ENCODE data around the gene GTF3A. TPM values are rescaled to one million over a fixed set of nuclear protein-coding genes. Genes with fewer than 3 reads are reported as not detected.

The GTF3A gene
- total and polyA plus RNA-seq, 2 experiments from 2014 or later = 109 to 190 TPM

DNA sequence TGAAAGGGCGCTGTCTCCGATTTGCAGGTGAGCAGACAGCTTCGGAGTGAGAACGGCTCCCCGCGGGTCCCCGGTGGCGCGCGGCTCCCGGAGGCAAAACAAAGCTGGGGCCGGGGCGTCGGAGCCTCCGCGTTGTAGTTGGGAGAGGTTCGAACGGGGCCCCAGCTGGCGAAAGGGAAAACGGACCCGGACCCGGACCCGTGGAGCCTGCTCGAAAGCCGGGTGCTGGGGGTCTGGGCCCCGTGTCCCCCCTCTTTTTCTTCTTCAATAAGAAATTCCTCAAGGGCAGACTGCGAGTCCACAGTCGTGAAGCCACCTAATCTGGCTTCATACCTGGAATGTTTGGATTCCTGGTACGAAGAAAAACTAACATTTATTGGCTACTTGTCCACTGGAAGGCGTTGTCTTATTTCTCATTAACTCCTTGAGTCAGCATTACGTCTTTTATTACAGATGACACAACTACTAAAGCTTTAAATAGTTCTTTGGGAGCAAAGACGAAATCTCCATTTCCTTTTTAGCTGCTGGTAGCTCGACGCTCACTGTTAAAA is 26.6 kb downstream of the GTF3A start:
- H3K9me3 Mint-ChIP-seq = no peaks in the 10 kb centered on the region
- H3K4me3 Mint-ChIP-seq = peak overlapping the region; percentile 87
- Histone ChIP-seq H3F3A (replicated peaks; ENCODE audit: low read depth) (peaks cover 8% of the 10 kb centered on the region), H3K9me2 (ENCODE audit: insufficient read depth) (no peaks in the 10 kb centered on the region), H3K4me2 (peak overlapping the region; percentile 79), H4K20me1 (replicated peaks; ENCODE audit: insufficient read depth) (no peaks in the 10 kb centered on the region), H3K27ac (ENCODE audit: low read depth) (peak overlapping the region; percentile 96), H3K4me3 (peak overlapping the region; percentile 64), H3K27me3 (ENCODE audit: insufficient read depth) (no peaks in the 10 kb centered on the region), H2AFZ (peak overlapping the region; percentile 28; the same call in 1 of the 2 replicates), H3K79me2 (replicated peaks; ENCODE audit: insufficient read depth) (peaks cover 32% of the 10 kb centered on the region), H3K36me3 (ENCODE audit: insufficient read depth) (no peaks in the 10 kb centered on the region), H3K4me1 (ENCODE audit: insufficient read depth) (peaks cover 15% of the 10 kb centered on the region)
- H3K4me1 Mint-ChIP-seq = peaks cover 28% of the 10 kb centered on the region
- ATAC-seq = peak; percentile 39
- peaks cover 8% of the 10 kb centered on the region for H3K27me3 Mint-ChIP-seq (ENCODE audit: insufficient read depth, low read depth, poor library complexity)
- TF ChIP-seq, protein P1, sequence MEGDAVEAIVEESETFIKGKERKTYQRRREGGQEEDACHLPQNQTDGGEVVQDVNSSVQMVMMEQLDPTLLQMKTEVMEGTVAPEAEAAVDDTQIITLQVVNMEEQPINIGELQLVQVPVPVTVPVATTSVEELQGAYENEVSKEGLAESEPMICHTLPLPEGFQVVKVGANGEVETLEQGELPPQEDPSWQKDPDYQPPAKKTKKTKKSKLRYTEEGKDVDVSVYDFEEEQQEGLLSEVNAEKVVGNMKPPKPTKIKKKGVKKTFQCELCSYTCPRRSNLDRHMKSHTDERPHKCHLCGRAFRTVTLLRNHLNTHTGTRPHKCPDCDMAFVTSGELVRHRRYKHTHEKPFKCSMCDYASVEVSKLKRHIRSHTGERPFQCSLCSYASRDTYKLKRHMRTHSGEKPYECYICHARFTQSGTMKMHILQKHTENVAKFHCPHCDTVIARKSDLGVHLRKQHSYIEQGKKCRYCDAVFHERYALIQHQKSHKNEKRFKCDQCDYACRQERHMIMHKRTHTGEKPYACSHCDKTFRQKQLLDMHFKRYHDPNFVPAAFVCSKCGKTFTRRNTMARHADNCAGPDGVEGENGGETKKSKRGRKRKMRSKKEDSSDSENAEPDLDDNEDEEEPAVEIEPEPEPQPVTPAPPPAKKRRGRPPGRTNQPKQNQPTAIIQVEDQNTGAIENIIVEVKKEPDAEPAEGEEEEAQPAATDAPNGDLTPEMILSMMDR (conservative IDR thresholded peaks at IDR 0.05; ENCODE audit: low read depth in 2 of 2) = no peak
- TF ChIP-seq, protein P2, sequence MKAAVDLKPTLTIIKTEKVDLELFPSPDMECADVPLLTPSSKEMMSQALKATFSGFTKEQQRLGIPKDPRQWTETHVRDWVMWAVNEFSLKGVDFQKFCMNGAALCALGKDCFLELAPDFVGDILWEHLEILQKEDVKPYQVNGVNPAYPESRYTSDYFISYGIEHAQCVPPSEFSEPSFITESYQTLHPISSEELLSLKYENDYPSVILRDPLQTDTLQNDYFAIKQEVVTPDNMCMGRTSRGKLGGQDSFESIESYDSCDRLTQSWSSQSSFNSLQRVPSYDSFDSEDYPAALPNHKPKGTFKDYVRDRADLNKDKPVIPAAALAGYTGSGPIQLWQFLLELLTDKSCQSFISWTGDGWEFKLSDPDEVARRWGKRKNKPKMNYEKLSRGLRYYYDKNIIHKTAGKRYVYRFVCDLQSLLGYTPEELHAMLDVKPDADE (IDR thresholded peaks at IDR 0.05) = no peak
- no peak for TF ChIP-seq ZNF114 (CRISPR knock-in tag; IDR thresholded peaks at IDR 0.05)
- TF ChIP-seq, protein P3, sequence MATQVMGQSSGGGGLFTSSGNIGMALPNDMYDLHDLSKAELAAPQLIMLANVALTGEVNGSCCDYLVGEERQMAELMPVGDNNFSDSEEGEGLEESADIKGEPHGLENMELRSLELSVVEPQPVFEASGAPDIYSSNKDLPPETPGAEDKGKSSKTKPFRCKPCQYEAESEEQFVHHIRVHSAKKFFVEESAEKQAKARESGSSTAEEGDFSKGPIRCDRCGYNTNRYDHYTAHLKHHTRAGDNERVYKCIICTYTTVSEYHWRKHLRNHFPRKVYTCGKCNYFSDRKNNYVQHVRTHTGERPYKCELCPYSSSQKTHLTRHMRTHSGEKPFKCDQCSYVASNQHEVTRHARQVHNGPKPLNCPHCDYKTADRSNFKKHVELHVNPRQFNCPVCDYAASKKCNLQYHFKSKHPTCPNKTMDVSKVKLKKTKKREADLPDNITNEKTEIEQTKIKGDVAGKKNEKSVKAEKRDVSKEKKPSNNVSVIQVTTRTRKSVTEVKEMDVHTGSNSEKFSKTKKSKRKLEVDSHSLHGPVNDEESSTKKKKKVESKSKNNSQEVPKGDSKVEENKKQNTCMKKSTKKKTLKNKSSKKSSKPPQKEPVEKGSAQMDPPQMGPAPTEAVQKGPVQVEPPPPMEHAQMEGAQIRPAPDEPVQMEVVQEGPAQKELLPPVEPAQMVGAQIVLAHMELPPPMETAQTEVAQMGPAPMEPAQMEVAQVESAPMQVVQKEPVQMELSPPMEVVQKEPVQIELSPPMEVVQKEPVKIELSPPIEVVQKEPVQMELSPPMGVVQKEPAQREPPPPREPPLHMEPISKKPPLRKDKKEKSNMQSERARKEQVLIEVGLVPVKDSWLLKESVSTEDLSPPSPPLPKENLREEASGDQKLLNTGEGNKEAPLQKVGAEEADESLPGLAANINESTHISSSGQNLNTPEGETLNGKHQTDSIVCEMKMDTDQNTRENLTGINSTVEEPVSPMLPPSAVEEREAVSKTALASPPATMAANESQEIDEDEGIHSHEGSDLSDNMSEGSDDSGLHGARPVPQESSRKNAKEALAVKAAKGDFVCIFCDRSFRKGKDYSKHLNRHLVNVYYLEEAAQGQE (IDR thresholded peaks at IDR 0.05; ENCODE audit: unreplicated experiment) = no peak
- no peak for TF ChIP-seq NANOG (IDR thresholded peaks at IDR 0.05; ENCODE audit: borderline replicate concordance)
- TF ChIP-seq POLR2AphosphoS5 (IDR thresholded peaks at IDR 0.05; ENCODE audit: low read depth) = no peak
- TF ChIP-seq ZNF331 (CRISPR knock-in tag; IDR thresholded peaks at IDR 0.05; ENCODE audit: low read depth) = no peak
- TF ChIP-seq STAT1 (IDR thresholded peaks at IDR 0.05; ENCODE audit: unreplicated experiment) = no peak
- TF ChIP-seq, protein P4, sequence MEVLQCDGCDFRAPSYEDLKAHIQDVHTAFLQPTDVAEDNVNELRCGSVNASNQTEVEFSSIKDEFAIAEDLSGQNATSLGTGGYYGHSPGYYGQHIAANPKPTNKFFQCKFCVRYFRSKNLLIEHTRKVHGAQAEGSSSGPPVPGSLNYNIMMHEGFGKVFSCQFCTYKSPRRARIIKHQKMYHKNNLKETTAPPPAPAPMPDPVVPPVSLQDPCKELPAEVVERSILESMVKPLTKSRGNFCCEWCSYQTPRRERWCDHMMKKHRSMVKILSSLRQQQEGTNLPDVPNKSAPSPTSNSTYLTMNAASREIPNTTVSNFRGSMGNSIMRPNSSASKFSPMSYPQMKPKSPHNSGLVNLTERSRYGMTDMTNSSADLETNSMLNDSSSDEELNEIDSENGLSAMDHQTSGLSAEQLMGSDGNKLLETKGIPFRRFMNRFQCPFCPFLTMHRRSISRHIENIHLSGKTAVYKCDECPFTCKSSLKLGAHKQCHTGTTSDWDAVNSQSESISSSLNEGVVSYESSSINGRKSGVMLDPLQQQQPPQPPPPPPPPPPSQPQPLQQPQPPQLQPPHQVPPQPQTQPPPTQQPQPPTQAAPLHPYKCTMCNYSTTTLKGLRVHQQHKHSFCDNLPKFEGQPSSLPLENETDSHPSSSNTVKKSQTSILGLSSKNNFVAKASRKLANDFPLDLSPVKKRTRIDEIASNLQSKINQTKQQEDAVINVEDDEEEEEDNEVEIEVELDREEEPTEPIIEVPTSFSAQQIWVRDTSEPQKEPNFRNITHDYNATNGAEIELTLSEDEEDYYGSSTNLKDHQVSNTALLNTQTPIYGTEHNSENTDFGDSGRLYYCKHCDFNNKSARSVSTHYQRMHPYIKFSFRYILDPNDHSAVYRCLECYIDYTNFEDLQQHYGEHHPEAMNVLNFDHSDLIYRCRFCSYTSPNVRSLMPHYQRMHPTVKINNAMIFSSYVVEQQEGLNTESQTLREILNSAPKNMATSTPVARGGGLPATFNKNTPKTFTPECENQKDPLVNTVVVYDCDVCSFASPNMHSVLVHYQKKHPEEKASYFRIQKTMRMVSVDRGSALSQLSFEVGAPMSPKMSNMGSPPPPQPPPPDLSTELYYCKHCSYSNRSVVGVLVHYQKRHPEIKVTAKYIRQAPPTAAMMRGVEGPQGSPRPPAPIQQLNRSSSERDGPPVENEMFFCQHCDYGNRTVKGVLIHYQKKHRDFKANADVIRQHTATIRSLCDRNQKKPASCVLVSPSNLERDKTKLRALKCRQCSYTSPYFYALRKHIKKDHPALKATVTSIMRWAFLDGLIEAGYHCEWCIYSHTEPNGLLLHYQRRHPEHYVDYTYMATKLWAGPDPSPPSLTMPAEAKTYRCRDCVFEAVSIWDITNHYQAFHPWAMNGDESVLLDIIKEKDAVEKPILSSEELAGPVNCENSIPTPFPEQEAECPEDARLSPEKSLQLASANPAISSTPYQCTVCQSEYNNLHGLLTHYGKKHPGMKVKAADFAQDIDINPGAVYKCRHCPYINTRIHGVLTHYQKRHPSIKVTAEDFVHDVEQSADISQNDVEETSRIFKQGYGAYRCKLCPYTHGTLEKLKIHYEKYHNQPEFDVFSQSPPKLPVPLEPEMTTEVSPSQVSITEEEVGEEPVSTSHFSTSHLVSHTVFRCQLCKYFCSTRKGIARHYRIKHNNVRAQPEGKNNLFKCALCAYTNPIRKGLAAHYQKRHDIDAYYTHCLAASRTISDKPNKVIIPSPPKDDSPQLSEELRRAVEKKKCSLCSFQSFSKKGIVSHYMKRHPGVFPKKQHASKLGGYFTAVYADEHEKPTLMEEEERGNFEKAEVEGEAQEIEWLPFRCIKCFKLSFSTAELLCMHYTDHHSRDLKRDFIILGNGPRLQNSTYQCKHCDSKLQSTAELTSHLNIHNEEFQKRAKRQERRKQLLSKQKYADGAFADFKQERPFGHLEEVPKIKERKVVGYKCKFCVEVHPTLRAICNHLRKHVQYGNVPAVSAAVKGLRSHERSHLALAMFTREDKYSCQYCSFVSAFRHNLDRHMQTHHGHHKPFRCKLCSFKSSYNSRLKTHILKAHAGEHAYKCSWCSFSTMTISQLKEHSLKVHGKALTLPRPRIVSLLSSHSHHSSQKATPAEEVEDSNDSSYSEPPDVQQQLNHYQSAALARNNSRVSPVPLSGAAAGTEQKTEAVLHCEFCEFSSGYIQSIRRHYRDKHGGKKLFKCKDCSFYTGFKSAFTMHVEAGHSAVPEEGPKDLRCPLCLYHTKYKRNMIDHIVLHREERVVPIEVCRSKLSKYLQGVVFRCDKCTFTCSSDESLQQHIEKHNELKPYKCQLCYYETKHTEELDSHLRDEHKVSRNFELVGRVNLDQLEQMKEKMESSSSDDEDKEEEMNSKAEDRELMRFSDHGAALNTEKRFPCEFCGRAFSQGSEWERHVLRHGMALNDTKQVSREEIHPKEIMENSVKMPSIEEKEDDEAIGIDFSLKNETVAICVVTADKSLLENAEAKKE (CRISPR knock-in tag; IDR thresholded peaks at IDR 0.05) = no peak
- no peak for TF ChIP-seq JUNB (IDR thresholded peaks at IDR 0.05; ENCODE audit: unreplicated experiment)
- TF ChIP-seq EZH2phosphoT487 (IDR thresholded peaks at IDR 0.05; ENCODE audit: unreplicated experiment) = no peak
- no peak for TF ChIP-seq EZH2 (IDR thresholded peaks at IDR 0.05; ENCODE audit: low read depth, unreplicated experiment)
- peak overlapping the region; percentile 95 for H3K27ac Mint-ChIP-seq
- peak; percentile 64 for DNase-seq (ENCODE audit: low spot score)
- H3K36me3 Mint-ChIP-seq (ENCODE audit: low read depth) = no peaks in the 10 kb centered on the region

Measured in GM23338 (cell line).